Endothelial cell of umbilical vein (primary cell): ENCODE results near the gene PAIP2. TPM values are rescaled to one million over a fixed set of nuclear protein-coding genes. Genes with fewer than 3 reads are reported as not detected.

Experiments used
- BruUV-seq: library from RNA; stranded (reverse); fragments of 400-500 nt; replicated peaks from 2 replicates; lab custom pipeline; 2021; lab: Mats Ljungman, UMichigan
- CTCF ChIA-PET: fragments of 300-600, 350-600 bp; sonication (Branson Sonifier 250); formaldehyde crosslinking; loops from one replicate; lab custom pipeline; 2021; ENCODE audit warnings: antibody characterized with exemption, inconsistent platforms; lab: Charles Lee
- POLR2A ChIA-PET: fragments of 300-600, 350-600 bp; sonication (Branson Sonifier 250); formaldehyde crosslinking; loops from one replicate; lab custom pipeline; 2021; ENCODE audit warnings: antibody characterized with exemption, inconsistent platforms; lab: Charles Lee
- DNase-seq: peaks from one replicate; pipeline ENCODE4 v3.0.0-alpha.2; 2011; ENCODE audit warnings: low read depth, low spot score
- FAIRE-seq: peaks from 2 replicates; lab custom pipeline; 2011; peaks lifted over from hg19 to GRCh38; lab: Jason Lieb, UNC
- H2AFZ ChIP-seq: 2 replicates; pipeline ENCODE4 v1.6.0; 2012; ENCODE audit warnings: low read depth, low read length, control low read depth, inconsistent platforms
- H3K27ac ChIP-seq: 2 replicates; pipeline ENCODE4 v1.5.1; 2011; ENCODE audit warnings: low read depth, mild to moderate bottlenecking, control low read depth, low read length, moderate library complexity; ENCODE audit not compliant: insufficient read depth
- H3K27me3 ChIP-seq, 2 experiments: 2 replicates each; pipeline versions ENCODE4 v1.6.0 to v1.6.1; 2011; ENCODE audit warnings: low read length in 2 of 2, mixed read lengths in 1 of 2; ENCODE audit not compliant: control insufficient read depth in 2 of 2, insufficient read depth in 2 of 2
- H3K36me3 ChIP-seq, 2 experiments: 2 replicates in 1 of 2; 3 replicates in 1 of 2; pipeline ENCODE4 v1.5.1; 2011; ENCODE audit warnings: low read length in 2 of 2, mild to moderate bottlenecking in 1 of 2, moderate library complexity in 1 of 2; ENCODE audit not compliant: control insufficient read depth in 2 of 2, insufficient read depth in 2 of 2; ENCODE audit errors: extremely low read depth in 1 of 2
- H3K4me1 ChIP-seq: 3 replicates; pipeline ENCODE4 v1.5.1; 2011; ENCODE audit warnings: mild to moderate bottlenecking, low read length; ENCODE audit not compliant: control insufficient read depth, insufficient read depth; ENCODE audit errors: extremely low read depth
- H3K4me2 ChIP-seq: 2 replicates; pipeline ENCODE4 v1.6.1; 2011; ENCODE audit warnings: low read length, control low read depth, mixed read lengths; ENCODE audit not compliant: insufficient read depth
- H3K4me3 ChIP-seq, 3 experiments: fragments of 200-600 bp in 1 of 3; sonication (generic), shearing (Covaris generic) in 1 of 3; replicated peaks in 1 of 3; 2 replicates each; pipeline ENCODE4 v1.5.1; 2011 to 2016; ENCODE audit warnings: control low read depth in 3 of 3, low read length in 3 of 3, mild to moderate bottlenecking in 2 of 3, inconsistent platforms in 1 of 3, low read depth in 1 of 3, moderate library complexity in 1 of 3; ENCODE audit not compliant: insufficient read depth in 1 of 3
- H3K79me2 ChIP-seq: 2 replicates; pipeline ENCODE4 v1.6.0; 2012; ENCODE audit warnings: low read length, inconsistent platforms; ENCODE audit not compliant: control insufficient read depth, insufficient read depth
- H3K9ac ChIP-seq: replicated peaks from 2 replicates; pipeline ENCODE3; 2011; ENCODE audit warnings: low read length, control low read depth; ENCODE audit not compliant: insufficient read depth; ENCODE audit errors: extremely low read depth
- H3K9me1 ChIP-seq: replicated peaks from 3 replicates; pipeline ENCODE4 v1.6.0; 2011; ENCODE audit warnings: mild to moderate bottlenecking, low read length; ENCODE audit not compliant: control insufficient read depth, insufficient read depth; ENCODE audit errors: extremely low read depth
- H3K9me3 ChIP-seq: replicated peaks from 2 replicates; pipeline ENCODE4 v1.5.1; 2012; ENCODE audit warnings: low read length, inconsistent platforms; ENCODE audit not compliant: control insufficient read depth, insufficient read depth
- H4K20me1 ChIP-seq: replicated peaks from 2 replicates; pipeline ENCODE3; 2011; ENCODE audit warnings: mild to moderate bottlenecking, low read length; ENCODE audit not compliant: control insufficient read depth, insufficient read depth; ENCODE audit errors: extremely low read depth
- GATA2 ChIP-seq: IDR thresholded peaks from 2 replicates; pipeline ENCODE4 v1.7.0; 2011; ENCODE audit warnings: low read depth, mild to moderate bottlenecking, moderate library complexity, mixed read lengths, low read length; ENCODE audit not compliant: insufficient read length, insufficient read depth
- MAX ChIP-seq: IDR thresholded peaks from 2 replicates; pipeline ENCODE4 v1.6.1; 2011; ENCODE audit not compliant: insufficient read depth, insufficient read length
- POLR2A ChIP-seq: IDR thresholded peaks from 2 replicates; pipeline ENCODE4 v1.6.1; 2012; ENCODE audit warnings: low read depth, mild to moderate bottlenecking, control low read depth, low read length
- dilution Hi-C: fragments of 300-500 bp; cut with MboI; formaldehyde crosslinking; loops from one replicate; pipeline ENCODE4 v1.15.0; 2019; ENCODE audit warnings: low sequenced_read_pairs; ENCODE audit not compliant: extremely low pct_ligation_motif_present
- intact Hi-C: fragments of 100-400 bp; cut with micrococcal nuclease; formaldehyde crosslinking; loops from one replicate; pipeline ENCODE4 v1.10.0; 2022
- polyA plus RNA-seq, 4 experiments: library from polyadenylated mRNA; depleted of rRNA in 3 of 4; stranded (reverse) in 3 of 4; unstranded in 1 of 4; fragments of >200 nt; gene quantifications; 2 replicates each; pipeline versions ENCODE4 v1.2.1 to v1.2.3, GENCODE V29; 2011 to 2012; ENCODE audit warnings: missing spikeins in 1 of 4
- total RNA-seq: library from RNA; stranded (reverse); gene quantifications from 2 replicates; pipeline ENCODE4 v1.2.3, GENCODE V29; 2021

Gene PAIP2
- total and polyA plus RNA-seq, 2 donors (not counting 3 experiments of a cell fraction or from before 2014, with no cell fraction given), result 52.1 to 80.4 TPM

GRCh38 chr5:139389701-139390638 lies 48.3 kb downstream of the PAIP2 start, which contains the start of gene MZB1:
Gene MZB1 (minus strand): TSS chr5:139389913. CDS start chr5:139389856, 57 bp downstream.
- no peaks in the 10 kb centered on the region for H3K9me1 ChIP-seq
- H3K9me3 ChIP-seq, result no peaks in the 10 kb centered on the region
- intact Hi-C loops (loop anchor here (5.0 kb wide), 1 partner anchor 98 kb away; the partner anchor contains the start of gene MATR3), dilution Hi-C loops (no loop called here)
- no peak for FAIRE-seq
- no peak within 1 kb of the TSS for H3K4me2 ChIP-seq
- H3K79me2 ChIP-seq, result no peaks in the 10 kb centered on the region
- no peaks in the 10 kb centered on the region for H4K20me1 ChIP-seq
- no peak within 1 kb of the TSS for H2AFZ ChIP-seq
- H3K36me3 ChIP-seq, result no peaks in the 10 kb centered on the region
- no peak for DNase-seq
- ChIA-PET POLR2A (no interaction called here), CTCF (interaction anchor here (1.3 to 1.4 kb wide), 2 partner anchors 10 to 18 kb away, joined by 4 to 7 read pairs; no protein-coding TSS in a partner anchor)
- no TSS peak for BruUV-seq
- H3K27ac ChIP-seq, result no peak within 1 kb of the TSS
- peaks cover 12% of the 10 kb centered on the region for H3K4me1 ChIP-seq
- no peak within 1 kb of the TSS for H3K4me3 ChIP-seq
- peaks cover 7 to 14% of the 10 kb centered on the region in 2 experiments for H3K27me3 ChIP-seq
- H3K9ac ChIP-seq, result no peak within 1 kb of the TSS
- TF ChIP-seq POLR2A (no peak), MAX (no peak), GATA2 (no peak)
